WTC11 (cell line): ENCODE data around the gene GSG1L. TPM values are rescaled to one million over a fixed set of nuclear protein-coding genes. Genes with fewer than 3 reads are reported as not detected.

Source experiments
- ATAC-seq: fragments of 200-7000 bp; cut with Tn5 transposase; 2 replicates; pipeline ENCODE4 v1.10.0; 2021; ENCODE audit warnings: mild to moderate bottlenecking, moderate library complexity
- CTCF ChIA-PET: fragments of 300-600 bp; sonication (Branson Sonifier 250); formaldehyde crosslinking; loops from one replicate; lab custom pipeline; 2021; ENCODE audit warnings: antibody characterized with exemption; lab: Charles Lee
- POLR2A ChIA-PET: fragments of 350-600 bp; sonication (Branson Sonifier 250); formaldehyde crosslinking; loops from one replicate; lab custom pipeline; 2021; ENCODE audit warnings: antibody characterized with exemption; lab: Charles Lee
- DNase-seq: peaks from one replicate; pipeline ENCODE4 v3.0.0; 2021; ENCODE audit warnings: low spot score
- H3K27ac Mint-ChIP-seq: 2 replicates; pipeline ENCODE4 v1.8.0; 2021; ENCODE audit warnings: mixed read lengths
- H3K27me3 Mint-ChIP-seq: 2 replicates; pipeline ENCODE4 v1.8.0; 2021; ENCODE audit warnings: low read depth, mild to moderate bottlenecking, moderate library complexity, mixed read lengths
- H3K36me3 Mint-ChIP-seq: 2 replicates; pipeline ENCODE4 v1.8.0; 2021; ENCODE audit warnings: mixed read lengths
- H3K4me1 Mint-ChIP-seq: 2 replicates; pipeline ENCODE4 v1.8.0; 2022; ENCODE audit warnings: mixed read lengths
- H3K4me3 Mint-ChIP-seq: 2 replicates; pipeline ENCODE4 v1.8.0; 2021; ENCODE audit warnings: mild to moderate bottlenecking, moderate library complexity, mixed read lengths
- H3K9me3 Mint-ChIP-seq: 2 replicates; pipeline ENCODE4 v1.8.0; 2021; ENCODE audit warnings: mixed read lengths
- ATF1 ChIP-seq: sonication (generic); formaldehyde crosslinking; IDR thresholded peaks from 2 replicates; pipeline ENCODE4 v1.8.1; 2023; ENCODE audit warnings: mild to moderate bottlenecking, moderate library complexity, missing genetic modification reagents
- ATF2 ChIP-seq: sonication (generic); formaldehyde crosslinking; IDR thresholded peaks from 2 replicates; pipeline ENCODE4 v1.8.1; 2022; ENCODE audit warnings: low read depth, missing genetic modification reagents, borderline replicate concordance
- CREB1 ChIP-seq: sonication (generic); formaldehyde crosslinking; IDR thresholded peaks from 2 replicates; pipeline ENCODE4 v1.8.0; 2023; ENCODE audit warnings: mild to moderate bottlenecking, missing genetic modification reagents
- HMGA2 ChIP-seq: fragments of 250-450 bp; sonication (Bioruptor Pico); IDR thresholded peaks from 2 replicates; pipeline ENCODE4 v1.4.0; 2021; ENCODE audit warnings: mild to moderate bottlenecking, moderate library complexity
- NR1H2 ChIP-seq: sonication (generic); formaldehyde crosslinking; IDR thresholded peaks from 2 replicates; pipeline ENCODE4 v1.9.0; 2021; ENCODE audit warnings: mild to moderate bottlenecking, moderate library complexity, missing genetic modification reagents
- OVOL2 ChIP-seq: fragments of 250-450 bp; sonication (Bioruptor Pico); IDR thresholded peaks from 2 replicates; pipeline ENCODE4 v1.9.0; 2021; ENCODE audit warnings: mild to moderate bottlenecking, borderline replicate concordance
- PRDM15 ChIP-seq: sonication (generic); formaldehyde crosslinking; IDR thresholded peaks from 2 replicates; pipeline ENCODE4 v1.8.0; 2022; ENCODE audit warnings: missing genetic modification reagents
- RELA ChIP-seq: sonication (generic); formaldehyde crosslinking; IDR thresholded peaks from 2 replicates; pipeline ENCODE4 v1.8.1; 2022; ENCODE audit warnings: missing genetic modification reagents, mild to moderate bottlenecking, borderline replicate concordance
- SOX15 ChIP-seq: fragments of 250-450 bp; sonication (Bioruptor Pico); IDR thresholded peaks from 2 replicates; pipeline ENCODE4 v1.9.0; 2021; ENCODE audit warnings: mild to moderate bottlenecking
- STAT6 ChIP-seq: sonication (generic); formaldehyde crosslinking; conservative IDR thresholded peaks from 2 replicates; pipeline ENCODE4 v1.8.1; 2023; ENCODE audit warnings: mild to moderate bottlenecking, low read depth, missing genetic modification reagents, moderate library complexity
- TEAD4 ChIP-seq: sonication (generic); formaldehyde crosslinking; IDR thresholded peaks from 2 replicates; pipeline ENCODE4 v1.8.0; 2022; ENCODE audit warnings: mild to moderate bottlenecking, missing genetic modification reagents
- TP53 ChIP-seq: sonication (generic); formaldehyde crosslinking; IDR thresholded peaks from 2 replicates; pipeline ENCODE4 v1.8.1; 2023; ENCODE audit warnings: mild to moderate bottlenecking, missing genetic modification reagents
- ZBTB43 ChIP-seq: sonication (generic); formaldehyde crosslinking; IDR thresholded peaks from 2 replicates; pipeline ENCODE4 v1.8.1; 2023; ENCODE audit warnings: mild to moderate bottlenecking, missing genetic modification reagents
- ZNF263 ChIP-seq: sonication (generic); formaldehyde crosslinking; IDR thresholded peaks from 2 replicates; pipeline ENCODE4 v1.8.1; 2022; ENCODE audit warnings: low read depth, mild to moderate bottlenecking, moderate library complexity, missing genetic modification reagents
- ZNF396 ChIP-seq: fragments of 250-450 bp; sonication (Bioruptor Pico); IDR thresholded peaks from 2 replicates; pipeline ENCODE4 v1.8.0; 2021; ENCODE audit warnings: mild to moderate bottlenecking, moderate library complexity, borderline replicate concordance
- ZNF416 ChIP-seq: fragments of 250-450 bp; sonication (Bioruptor Pico); IDR thresholded peaks from 2 replicates; pipeline ENCODE4 v1.9.0; 2021; ENCODE audit warnings: mild to moderate bottlenecking, inconsistent platforms
- ZNF423 ChIP-seq: fragments of 250-450 bp; sonication (Bioruptor Pico); IDR thresholded peaks from 2 replicates; pipeline ENCODE4 v2.1.2; 2022; ENCODE audit warnings: mild to moderate bottlenecking, moderate library complexity
- total RNA-seq: library from RNA; stranded (reverse); gene quantifications from 3 replicates; pipeline ENCODE4 v1.2.3, GENCODE V29; 2021
- TF ChIP-seq, protein P1 (sequence below): fragments of 250-450 bp; sonication (Bioruptor Pico); conservative IDR thresholded peaks from 2 replicates; pipeline ENCODE4 v1.9.0; 2021; ENCODE audit warnings: mild to moderate bottlenecking
- TF ChIP-seq, protein P2 (sequence below): sonication (generic); formaldehyde crosslinking; IDR thresholded peaks from 2 replicates; pipeline ENCODE4 v1.8.0; 2023; ENCODE audit warnings: missing genetic modification reagents

Gene GSG1L
- total RNA-seq, 1 experiment from 2014 or later, result 0.28 TPM

DNA sequence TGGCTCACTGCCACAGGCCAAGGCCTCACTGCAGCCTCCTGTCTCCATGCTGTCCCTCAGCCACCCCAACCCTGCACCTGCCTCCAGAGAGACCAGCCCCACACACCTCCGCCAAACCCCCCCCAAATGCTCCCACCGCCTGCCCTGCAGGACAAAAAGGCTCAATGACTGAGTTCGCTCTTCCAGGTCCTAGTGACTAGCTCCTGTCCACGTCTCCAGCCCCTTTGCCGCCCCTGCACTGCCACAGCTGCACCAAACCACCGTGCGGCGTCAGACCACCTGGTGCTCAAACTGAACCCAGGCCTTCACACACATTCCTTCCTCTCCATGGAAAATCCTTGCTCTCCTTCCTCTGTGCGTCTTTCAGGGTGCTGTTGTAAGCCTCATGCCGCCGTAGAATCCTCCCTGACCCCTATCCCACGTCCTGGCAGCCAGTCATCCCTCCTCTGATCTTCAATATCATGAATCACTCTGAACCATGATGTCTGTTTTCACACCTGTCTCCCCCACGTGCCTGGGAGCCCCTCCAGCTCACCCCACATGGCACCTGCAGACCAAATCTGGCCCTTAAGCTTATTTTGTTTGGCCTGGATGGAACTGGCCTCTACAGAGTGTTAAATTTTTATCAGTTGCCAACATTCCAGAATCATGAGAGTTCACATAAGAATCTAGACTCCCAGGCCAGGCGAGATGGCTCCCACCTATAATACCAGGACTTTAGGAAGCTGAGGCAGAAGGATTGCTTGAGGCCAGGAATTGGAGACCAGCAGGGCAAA, 4.3 kb upstream of the GSG1L start (continued):
- no peak for TF ChIP-seq PRDM15 (CRISPR knock-in tag)
- TF ChIP-seq ZNF263 (CRISPR knock-in tag), result no peak
- no peak for TF ChIP-seq ZNF416 (CRISPR knock-in tag)
- TF ChIP-seq HMGA2 (CRISPR knock-in tag), result no peak
- TF ChIP-seq ZBTB43 (CRISPR knock-in tag), result no peak
- no peak for TF ChIP-seq TEAD4
- no peak for TF ChIP-seq ZNF423 (CRISPR knock-in tag)
- TF ChIP-seq RELA (CRISPR knock-in tag), result no peak
- TF ChIP-seq ZNF396 (CRISPR knock-in tag), result no peak
- TF ChIP-seq OVOL2, result no peak
- no peak for TF ChIP-seq SOX15
- TF ChIP-seq ATF2 (CRISPR knock-in tag), result no peak
- TF ChIP-seq, all 79 proteins: peak for 0

- Mint-ChIP-seq H3K9me3 (no peaks in the 10 kb centered on the region), H3K36me3 (no peaks in the 10 kb centered on the region), H3K27me3 (peaks cover 57% of the 10 kb centered on the region), H3K4me1 (peaks cover 11% of the 10 kb centered on the region; the same call in 1 of the 2 replicates), H3K27ac (no peak overlapping the region), H3K4me3 (no peak overlapping the region)
- ChIA-PET POLR2A (no interaction called here), CTCF (interaction anchor here (0.6 to 3.3 kb wide), 4 partner anchors 26 to 955 kb away, joined by 3 to 26 read pairs (median 6); no protein-coding TSS in a partner anchor)
- no peak for DNase-seq
- ATAC-seq, result no peak
- TF ChIP-seq RELA (CRISPR knock-in tag) (no peak), STAT6 (CRISPR knock-in tag) (no peak), ATF1 (CRISPR knock-in tag) (no peak), SOX15 (no peak), CREB1 (no peak), NR1H2 (no peak), PRDM15 (CRISPR knock-in tag) (no peak), TP53 (CRISPR knock-in tag) (no peak)
- TF ChIP-seq, protein P1, sequence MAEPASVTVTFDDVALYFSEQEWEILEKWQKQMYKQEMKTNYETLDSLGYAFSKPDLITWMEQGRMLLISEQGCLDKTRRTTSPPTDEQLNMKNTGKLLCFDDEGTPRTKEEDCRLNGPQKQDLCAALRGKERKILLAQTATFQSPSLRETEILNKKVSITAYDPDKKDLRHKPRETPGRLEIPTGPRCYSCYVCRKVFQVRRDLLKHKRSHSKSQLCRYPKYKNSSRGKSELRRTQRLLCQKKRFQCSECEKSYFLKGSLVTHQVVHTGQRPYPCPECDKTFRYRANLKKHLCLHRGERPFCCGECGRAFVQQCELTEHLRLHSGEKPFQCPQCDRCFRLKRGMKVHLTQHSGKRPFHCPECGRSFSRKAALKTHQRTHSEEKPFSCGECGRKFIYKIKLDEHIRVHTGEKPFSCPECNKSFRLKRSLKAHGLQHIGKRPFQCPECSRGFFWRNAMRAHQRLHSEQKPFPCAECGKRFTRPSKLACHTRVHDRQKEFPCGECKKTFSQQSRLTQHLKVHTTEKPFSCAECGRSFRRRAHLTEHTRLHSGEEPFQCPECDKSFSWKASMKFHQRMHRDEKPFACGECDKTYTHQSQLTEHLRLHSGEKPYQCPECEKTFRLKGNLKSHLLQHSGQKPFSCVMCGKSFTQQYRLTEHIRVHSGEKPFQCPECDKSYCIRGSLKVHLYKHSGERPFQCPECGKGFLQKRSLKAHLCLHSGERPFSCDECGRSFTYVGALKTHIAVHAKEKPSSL (CRISPR knock-in tag), result no peak
- TF ChIP-seq, protein P2, sequence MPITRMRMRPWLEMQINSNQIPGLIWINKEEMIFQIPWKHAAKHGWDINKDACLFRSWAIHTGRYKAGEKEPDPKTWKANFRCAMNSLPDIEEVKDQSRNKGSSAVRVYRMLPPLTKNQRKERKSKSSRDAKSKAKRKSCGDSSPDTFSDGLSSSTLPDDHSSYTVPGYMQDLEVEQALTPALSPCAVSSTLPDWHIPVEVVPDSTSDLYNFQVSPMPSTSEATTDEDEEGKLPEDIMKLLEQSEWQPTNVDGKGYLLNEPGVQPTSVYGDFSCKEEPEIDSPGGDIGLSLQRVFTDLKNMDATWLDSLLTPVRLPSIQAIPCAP (CRISPR knock-in tag), result no peak
Observed at GRCh38 chr16:28064706-28065249, 1.3 kb upstream of the GSG1L start.
